Middle frontal gyrus (tissue), 1 donor: ENCODE results near the gene CCNT1.
"Not testable (repeated sequence)": the region's sequence is repeated elsewhere in the genome, so short reads cannot be mapped to it uniquely, and the experiment has no call there.

Experiments used
- DNase-seq: peaks from one replicate; pipeline ENCODE4 v3.0.0-alpha.2; 2015; ENCODE audit warnings: low spot score; ENCODE audit errors: extremely low spot score

CCNT1 gene

DNA sequence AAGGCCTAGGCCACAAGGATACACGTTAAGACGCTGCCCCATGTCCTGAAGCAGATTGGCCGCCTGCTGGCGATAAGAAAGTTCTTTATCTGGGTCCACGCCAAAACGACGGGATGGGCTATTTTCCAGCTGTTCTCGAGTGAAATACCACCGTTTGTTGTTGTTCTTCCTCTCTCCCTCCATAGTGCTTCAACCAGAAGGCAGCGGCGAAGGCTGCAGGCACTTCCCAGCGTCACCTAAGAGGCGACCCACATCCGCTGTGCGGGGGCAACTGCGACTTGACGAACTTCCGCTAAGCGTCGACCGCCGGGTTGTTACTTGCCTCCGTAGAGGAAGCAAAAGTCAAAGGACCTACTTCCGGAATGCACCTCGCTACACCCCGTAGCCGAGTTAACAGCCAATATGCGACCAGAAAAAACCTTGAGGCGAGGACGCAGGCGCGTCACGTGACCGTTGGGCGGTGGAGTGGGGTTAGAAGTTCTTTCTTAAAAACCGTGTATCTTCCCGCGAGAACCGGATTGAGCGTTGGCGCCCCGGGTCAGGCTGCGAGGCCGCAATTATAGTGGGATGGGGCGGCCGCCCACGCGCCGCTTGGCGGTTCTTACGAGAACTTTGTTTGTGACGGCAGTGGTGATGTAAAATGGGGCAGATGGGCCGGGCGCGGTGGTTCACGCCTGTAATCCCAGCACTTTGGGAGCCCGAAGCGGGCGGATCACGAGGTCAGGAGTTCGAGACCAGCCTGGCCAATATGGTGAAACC lies at the start of gene CCNT1:
Gene CCNT1, minus strand, starts transcription at position 215 of the 759 bp plus-strand sequence. Its CDS starts 32 bp downstream, at position 183.
- DNase-seq, result peak; percentile 99

DNA sequence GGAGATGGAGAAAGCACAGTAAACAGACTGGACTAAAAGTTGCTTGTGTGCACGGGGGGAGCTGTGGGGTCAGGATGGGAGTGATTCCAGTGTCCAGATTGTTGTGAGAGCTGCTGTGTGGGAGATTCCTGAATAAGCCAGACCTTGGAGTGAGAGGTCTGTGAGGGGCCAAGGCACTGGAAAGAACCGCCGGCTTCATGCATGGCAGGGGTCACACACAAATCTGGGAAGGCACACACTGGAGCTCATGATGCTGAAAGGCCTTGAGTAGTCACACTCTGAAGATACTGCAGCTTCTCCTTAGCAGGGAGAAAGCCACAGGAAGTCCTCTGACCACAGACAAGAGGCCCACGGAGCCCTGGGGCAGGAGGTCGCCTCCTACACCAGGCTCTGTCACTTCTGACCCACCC lies 49.3 kb upstream of the CCNT1 start:
- no peak for DNase-seq

DNA sequence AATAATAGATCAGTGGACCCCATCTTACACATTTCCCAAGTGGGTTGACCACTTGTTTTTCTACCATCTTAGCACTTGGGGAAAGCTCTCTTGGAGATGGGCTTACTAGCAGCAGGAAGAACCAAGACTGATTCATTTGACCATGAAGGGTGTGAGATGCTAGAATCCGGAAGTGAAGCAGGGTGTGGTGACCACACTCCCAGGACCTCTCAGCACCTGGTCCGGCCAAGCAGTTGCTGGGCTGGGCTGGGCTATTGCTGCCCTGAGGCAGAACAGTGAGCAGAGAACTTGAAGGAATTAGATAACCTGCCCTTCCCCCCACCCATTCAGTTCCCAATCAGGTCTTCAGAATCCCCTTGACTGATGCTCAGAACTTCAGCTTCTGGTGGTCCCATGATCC lies 48.0 kb upstream of the CCNT1 start:
- no peak for DNase-seq

DNA sequence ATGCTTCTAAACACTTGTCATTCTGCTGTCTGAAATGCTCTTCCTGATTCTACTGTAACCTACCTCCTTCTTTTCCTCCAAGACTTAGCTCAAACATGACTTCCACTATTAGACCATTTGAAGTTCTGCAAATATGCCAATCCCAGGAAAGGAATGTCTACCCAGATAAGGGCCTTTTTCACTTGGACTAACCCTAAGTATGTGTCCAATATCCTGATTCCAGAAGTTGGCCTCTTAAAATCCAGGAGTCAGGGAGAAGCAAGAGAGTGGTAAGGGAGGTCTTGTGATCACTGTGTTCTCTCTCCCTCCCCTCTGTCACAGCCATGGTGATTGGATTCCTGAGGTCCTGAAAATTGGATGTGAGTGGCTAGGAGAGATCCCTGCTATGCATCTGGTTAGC lies 42.2 kb upstream of the CCNT1 start:
- DNase-seq, result no peak

DNA sequence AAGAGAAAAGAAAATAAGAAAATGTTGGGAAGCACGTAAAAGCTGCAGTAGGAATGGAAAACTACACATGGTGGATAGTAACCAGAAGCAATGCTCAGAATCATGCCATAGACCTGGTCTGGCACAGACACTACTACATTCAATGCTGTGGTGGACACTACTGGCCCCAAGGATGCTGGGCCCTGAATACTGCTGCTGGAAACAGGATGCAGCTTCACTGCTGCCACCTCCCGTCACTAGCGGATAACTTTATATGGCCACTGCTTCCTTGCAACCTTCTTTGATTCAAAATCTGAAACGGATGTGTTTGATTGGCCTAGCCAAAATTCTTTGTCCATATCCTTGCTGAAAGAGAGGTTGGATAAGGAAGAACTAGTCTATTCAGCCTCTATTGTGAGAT lies 41.7 kb upstream of the CCNT1 start:
- no peak for DNase-seq

DNA sequence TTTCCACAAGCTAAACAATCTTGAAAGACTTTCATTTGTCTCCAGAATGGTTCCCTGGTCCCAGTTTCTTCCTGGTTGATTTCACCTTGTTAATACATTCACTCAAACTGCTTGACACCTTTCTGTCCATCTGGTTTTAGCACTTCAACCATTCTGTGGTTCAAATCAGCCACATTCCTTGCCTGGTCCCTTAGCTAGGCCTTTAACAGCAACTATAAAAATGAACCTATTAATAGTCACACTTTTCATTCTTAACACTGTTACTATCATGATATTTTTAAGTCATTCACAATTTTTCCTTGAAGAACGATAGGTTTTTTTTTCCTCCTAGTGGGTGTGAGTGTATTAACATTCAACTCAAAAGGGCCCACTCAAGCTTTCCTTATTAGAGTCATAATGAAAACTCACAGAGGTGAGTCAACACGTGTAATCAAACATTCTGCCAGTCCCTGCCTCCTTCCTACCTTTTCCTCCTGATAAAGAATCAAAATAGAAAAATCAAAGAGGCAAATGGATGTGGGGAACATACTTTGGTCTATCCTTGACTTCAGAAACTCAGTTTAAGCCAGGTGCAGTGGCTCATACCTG lies 34.4 kb upstream of the CCNT1 start:
- DNase-seq, result no peak

DNA sequence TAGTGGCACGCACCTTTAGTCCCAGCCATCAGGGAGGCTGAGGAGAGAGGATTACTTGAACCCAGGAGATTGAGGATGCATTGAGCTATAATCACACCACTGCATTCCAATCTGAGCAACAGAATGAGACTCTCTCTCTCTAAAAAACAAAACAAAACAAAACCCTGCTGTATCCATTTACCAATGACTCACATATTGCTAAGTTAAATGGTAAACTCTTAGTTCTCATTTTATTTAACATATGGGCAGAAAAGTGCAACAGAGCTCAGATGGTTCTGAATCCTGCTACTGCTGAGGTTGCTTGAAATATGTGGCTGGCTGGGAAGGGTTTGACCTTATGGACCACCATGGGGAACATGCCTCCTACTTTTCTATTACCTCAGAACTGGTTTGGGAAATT lies 33.7 kb upstream of the CCNT1 start:
- DNase-seq, result no peak

DNA sequence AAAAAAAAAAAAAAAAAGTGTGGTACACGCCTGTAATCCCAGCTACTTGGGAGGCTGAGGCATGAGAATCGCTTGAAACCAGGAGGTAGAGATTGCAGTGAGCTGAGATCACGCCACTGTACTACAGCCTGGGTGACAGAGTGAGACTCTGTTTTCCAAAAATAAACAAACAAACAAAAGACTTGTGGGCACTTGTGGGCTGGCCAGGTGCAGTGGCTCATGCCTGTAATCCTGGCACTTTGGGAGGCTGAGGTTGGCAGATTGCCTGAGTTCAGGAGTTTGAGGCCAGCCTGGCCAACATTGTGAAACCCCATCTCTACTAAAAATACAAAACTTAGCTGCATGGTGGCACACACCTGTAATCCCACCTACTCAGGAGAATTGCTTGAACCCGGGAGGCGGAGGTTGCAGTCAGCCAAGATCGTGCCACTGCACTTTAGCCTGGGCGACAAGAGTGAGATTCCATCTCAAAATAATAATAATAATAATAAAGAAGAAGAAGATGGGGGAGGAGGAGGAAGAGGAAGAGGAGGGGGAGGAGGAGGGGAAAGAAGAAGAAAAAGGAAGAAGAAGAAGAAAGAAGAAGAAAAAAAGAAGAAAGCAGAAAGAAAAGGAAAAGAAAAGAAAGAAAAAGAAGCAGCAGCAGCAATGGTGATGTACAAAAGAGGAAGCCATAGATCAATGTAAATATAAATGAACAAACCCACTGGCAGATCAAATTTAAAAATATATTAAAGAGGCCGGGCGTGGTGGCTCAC lies 27.9 kb upstream of the CCNT1 start:
- no peak for DNase-seq

DNA sequence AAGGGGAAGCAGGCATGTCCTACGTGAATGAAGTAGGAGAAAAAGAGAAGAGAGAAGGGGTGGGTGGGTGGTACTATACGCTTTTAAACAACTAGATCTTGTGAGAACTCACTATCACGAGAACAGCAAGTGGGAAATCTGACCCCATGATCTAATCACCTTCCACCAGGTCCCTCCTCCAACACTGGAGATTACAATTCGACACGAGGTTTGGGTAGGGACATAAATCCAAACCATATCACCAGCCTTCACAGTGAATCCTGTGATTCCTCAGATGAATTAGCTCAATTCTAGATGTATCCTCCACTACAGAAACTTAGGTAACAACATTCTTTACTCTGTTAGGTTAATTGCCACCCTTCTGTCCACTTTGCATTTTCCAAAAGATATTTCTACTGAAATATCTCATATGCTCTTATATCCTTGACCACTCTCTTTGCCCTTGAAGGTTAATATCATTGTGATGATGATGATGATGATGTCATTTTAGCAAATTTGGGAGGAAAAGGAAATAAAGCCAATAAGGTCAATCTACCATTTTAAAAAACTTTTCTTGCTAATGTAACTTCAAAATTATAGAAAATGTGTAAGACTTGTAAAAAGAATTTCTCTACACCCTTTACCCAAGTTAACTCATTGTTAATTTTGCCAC lies 23.2 kb upstream of the CCNT1 start:
- DNase-seq, result no peak

DNA sequence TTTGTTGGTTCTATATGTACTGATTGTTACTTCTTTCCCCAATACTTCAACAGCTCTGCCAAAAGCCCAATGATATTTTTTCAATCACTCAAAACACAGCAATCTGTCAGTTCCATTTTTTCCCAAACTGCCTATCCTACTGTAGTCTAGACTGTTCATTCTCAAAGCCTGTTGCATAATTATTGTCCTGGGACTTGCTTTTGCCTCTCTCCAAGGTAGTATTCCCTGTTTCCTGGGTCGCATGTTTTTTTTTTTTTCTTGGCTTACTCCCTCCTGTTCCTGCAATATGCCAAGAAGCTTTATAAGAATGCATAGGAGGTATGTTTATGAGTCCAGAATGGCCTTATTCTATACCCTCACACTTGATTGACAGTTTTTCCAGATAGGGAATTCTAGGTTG lies 19.9 kb upstream of the CCNT1 start:
- DNase-seq, result no peak

DNA sequence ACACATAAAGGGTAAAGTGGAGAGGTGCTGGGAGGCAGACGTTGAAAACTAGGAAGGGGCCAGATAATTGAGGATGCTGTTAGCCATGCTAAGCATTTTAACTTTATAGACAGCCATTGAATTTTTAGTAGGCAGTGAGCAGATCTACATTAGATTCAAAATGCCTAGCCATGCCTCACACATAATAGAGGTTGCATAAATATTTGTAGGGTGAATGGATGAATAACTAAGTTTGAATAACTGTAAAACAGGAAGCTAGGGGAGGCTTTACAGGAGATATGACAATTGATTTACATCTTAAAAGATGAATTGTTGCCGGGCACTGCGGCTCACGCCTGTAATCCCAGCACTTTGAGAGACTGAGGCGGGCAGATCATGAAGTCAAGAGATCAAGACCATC lies 12.3 kb upstream of the CCNT1 start:
- DNase-seq, result no peak

DNA sequence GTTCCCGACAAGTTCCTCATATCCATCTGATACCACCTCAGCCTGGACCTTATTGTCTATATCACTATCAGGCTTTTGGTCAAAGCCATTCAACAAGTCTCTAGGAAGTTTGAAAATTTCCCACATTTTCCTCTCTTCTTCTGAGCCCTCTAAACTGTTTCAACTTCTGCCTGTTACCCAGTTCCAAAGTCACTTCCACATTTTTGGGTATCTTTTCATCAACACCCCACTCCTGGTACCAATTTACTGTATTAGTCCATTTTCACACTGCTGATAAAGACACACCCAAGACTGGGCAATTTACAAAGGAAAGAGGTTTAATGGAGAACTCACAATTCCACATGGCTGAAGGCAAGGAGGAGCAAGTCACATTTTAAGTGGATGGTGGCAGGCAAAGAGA lies 4.2 kb upstream of the CCNT1 start:
- DNase-seq, result not testable (repeated sequence)

DNA sequence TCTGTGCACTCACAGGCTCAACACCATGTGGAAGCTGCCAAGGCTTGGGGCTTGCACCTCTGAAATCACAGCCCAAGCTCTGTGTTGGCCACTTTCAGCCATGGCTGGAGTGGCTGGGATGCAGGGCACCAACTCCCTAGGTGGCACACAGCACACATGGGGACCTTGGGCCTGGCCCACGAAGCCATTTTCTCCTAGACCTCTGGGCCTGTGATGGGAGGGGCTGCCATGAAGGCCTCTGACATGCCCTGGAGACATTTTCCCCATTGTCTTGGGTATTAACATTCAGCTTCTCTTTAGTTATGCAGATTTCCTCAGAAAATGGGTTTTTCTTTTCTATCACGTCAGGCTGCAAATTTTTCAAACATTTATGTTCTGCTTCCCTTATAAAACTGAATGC lies 3.7 kb upstream of the CCNT1 start:
- not testable (repeated sequence) for DNase-seq

DNA sequence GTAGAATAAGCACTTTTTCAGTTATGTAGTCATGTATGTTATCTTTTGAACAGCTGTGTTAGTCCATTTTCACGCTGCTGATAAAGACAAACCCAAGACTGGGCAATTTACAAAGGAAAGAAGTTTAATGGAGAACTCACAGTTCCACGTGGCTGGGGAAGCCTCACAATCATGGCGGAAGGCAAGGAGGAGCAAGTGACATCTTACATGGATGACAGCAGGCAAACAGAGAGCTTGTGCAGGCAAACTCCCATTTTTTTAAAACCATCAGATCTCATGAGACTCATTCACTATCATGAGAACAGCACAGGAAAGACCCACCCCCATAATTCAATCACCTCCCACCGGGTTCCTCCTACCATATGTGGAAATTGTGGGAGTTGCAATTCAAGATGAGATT lies 2.5 kb upstream of the CCNT1 start:
- DNase-seq, result not testable (repeated sequence)

DNA sequence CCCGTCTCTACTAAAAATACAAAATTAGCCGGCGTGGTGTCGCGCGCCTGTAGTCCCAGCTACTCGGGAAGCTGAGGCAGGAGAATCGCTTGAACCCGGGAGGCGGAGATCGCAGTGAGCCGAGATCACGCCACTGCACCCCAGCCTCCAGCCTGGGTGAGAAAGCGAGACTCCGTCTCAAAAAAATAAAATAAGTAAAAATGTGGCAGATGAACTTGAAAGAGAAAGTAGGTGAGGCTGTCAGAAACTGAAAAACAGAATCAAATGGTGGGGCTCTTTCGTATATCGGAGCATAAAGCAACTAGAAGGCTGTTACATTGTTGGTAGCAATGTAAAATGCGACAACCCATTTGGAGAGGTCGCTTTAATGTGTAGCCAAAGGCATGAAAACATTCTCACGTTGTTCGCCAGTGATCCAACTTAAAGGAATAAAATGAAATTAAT lies 767 bp upstream of the CCNT1 start:
- no peak for DNase-seq

DNA sequence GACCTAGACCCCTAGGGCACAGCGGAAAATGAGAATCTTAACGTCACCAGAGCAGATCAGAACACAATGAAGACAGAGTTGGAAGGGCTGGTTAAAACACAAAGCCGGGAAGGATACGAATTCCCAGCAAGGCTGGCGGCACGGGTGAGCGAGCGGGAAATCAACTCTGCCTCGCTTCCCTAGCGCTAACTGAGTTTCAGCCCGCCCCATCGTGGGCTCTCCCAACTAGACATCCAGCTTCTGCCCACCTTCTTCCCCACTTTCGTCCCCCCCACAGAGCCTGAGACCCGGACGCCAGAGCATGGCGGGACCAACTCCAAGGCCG lies 377 bp downstream of the CCNT1 start:
- DNase-seq, result no peak

DNA sequence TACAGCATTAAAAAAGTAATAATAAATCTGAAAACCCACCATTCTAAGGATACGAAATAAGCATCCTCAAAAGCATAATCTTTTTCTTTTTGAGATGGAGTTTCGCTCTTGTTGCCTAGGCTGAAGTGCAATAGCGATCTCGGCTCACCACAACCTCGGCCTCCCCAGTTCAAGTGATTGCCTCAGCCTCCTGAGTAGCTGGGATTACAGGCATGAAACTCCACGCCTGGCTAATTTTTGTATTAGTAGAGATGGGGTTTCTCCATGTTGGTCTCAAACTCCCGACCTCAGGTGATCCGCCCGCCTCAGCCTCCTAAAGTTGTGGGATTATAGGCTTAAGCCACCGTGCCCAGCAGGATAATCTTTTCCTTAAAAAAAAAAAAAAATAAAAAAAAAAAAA lies 4.3 kb downstream of the CCNT1 start:
- no peak for DNase-seq

DNA sequence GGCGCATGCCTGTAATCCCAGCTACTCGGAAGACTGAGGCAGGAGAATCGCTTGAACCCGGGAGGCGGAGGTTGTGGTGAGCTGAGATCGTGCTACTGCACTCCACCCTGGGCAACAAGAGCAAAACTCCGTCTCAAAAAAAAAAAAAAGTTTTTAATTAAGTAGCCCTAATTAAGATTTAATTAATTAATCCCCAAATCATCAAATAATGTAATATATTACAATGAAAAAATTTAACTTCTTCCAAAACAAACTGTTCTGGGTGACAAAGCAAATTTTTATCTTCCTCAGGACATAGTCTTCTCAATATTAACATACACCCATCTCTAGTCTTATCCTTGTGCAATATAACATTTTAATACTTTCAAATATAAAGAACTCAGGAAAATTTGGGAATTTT lies 17.7 kb downstream of the CCNT1 start:
- DNase-seq, result not testable (repeated sequence)

DNA sequence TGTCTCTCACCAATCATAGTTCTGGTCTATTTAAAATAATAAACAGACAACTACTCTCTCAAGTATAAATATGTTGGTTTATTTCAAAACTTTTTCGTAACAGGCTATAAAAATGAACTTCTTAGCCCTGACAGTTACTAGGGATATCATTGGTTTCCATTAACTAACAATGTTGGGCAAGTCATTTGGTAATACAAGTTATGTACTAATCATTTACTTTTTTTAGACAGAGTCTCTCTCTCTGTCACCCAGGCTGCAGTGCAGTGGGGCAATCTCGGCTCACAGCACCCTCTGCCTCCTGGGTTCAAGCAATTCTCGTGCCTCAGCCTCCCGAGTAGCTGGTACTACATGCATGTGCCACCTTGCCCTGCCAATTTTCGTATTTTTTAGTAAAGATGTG lies 19.9 kb downstream of the CCNT1 start:
- DNase-seq, result no peak

DNA sequence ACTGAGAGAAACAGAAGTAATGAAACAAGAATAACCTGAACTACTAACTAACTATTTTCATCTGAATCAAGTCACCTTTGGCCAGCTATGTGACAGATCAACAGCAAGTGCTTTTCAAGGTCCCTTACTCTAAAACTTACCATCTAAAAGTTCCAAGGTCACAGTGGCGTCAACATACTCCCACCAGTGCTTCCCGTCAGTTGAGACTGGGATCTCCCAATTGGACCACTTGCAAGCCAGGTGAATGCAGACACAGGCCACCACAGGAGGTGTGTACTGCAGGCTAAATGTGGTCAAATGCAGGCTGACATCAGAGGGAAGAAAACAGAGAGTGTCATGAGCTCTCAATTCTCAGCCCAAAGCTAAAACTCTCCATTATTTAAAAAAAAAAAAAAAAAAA lies 20.6 kb downstream of the CCNT1 start:
- no peak for DNase-seq

DNA sequence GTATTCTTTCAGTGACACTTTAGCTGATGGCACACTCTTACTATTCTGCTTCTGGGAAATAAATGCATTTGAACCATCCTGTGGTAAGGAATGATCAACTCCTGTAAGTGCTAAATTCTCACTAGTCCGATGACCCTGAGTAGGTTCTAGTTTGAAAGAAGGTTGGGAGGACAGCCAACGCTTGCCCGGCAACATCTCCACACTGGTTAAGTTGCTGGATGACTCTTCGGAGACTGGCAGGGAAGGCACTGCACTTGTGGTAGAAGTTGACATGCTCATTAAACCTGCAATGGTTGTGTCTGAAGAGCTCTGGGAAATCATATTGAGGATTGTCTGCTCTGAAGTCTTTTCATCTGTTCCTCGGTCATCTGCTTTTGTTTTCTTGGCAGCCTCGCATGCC lies 22.5 kb downstream of the CCNT1 start:
- no peak for DNase-seq

DNA sequence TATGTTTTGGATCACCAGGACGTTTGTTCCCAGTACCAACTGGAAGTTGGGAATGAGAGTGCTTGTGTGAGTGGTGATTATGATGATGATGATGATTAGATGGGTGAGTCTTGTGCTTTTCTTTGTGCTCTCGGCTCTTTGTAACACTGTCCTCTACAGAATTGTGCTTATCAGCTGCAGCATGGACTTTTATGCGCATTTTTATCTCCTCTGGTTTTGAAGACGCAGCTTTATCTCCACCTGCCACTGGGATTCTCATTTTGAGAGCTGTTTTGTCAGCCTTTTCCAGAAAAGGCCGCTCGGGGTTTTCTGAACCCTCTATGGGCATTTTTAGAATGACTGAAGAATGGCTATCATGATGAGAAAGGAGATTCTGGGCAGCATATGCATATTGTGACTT lies 22.9 kb downstream of the CCNT1 start:
- DNase-seq, result no peak
